Osteocyte (in vitro differentiated cells): ENCODE data around the gene HOATZ. TPM values are rescaled to one million over a fixed set of nuclear protein-coding genes. Genes with fewer than 3 reads are reported as not detected.

Experiments
- DNase-seq: peaks from one replicate; pipeline ENCODE4 v3.0.0; 2021; ENCODE audit warnings: mixed read lengths; ENCODE audit not compliant: unreplicated experiment; ENCODE audit errors: extremely low spot score
- H3K27ac Mint-ChIP-seq: one replicate; pipeline ENCODE4 v1.8.0; 2021; ENCODE audit warnings: mild to moderate bottlenecking, mixed read lengths; ENCODE audit not compliant: unreplicated experiment
- H3K27me3 Mint-ChIP-seq: one replicate; pipeline ENCODE4 v1.8.0; 2021; ENCODE audit warnings: mixed read lengths; ENCODE audit not compliant: unreplicated experiment
- H3K36me3 Mint-ChIP-seq: one replicate; pipeline ENCODE4 v1.8.0; 2021; ENCODE audit warnings: mixed read lengths; ENCODE audit not compliant: unreplicated experiment
- H3K4me1 Mint-ChIP-seq: one replicate; pipeline ENCODE4 v1.8.0; 2021; ENCODE audit warnings: mixed read lengths; ENCODE audit not compliant: unreplicated experiment
- H3K4me3 Mint-ChIP-seq: one replicate; pipeline ENCODE4 v1.8.0; 2021; ENCODE audit warnings: mild to moderate bottlenecking, moderate library complexity, mixed read lengths; ENCODE audit not compliant: unreplicated experiment
- H3K9me3 Mint-ChIP-seq: one replicate; pipeline ENCODE4 v1.8.0; 2021; ENCODE audit warnings: mixed read lengths; ENCODE audit not compliant: unreplicated experiment
- CTCF ChIP-seq: fragments of 200-600 bp; sonication (generic); IDR thresholded peaks from 2 replicates; pipeline ENCODE4 v1.5.0; 2021; ENCODE audit warnings: antibody characterized with exemption, mild to moderate bottlenecking, moderate library complexity
- total RNA-seq: library from RNA; stranded (reverse); gene quantifications from 2 replicates; pipeline ENCODE4 v1.2.1, GENCODE V29; 2021

Gene HOATZ
- total RNA-seq, 1 donor from 2014 or later: not detected

- TF ChIP-seq CTCF: no peak
- H3K27me3 Mint-ChIP-seq: peaks cover 27% of the 10 kb centered on the region
- no peak overlapping the region for H3K27ac Mint-ChIP-seq
- no peaks in the 10 kb centered on the region for H3K4me1 Mint-ChIP-seq
- DNase-seq: no peak
- H3K9me3 Mint-ChIP-seq: peaks cover 48% of the 10 kb centered on the region
- peaks cover 6% of the 10 kb centered on the region for H3K36me3 Mint-ChIP-seq
- H3K4me3 Mint-ChIP-seq: no peak overlapping the region
Measured at GRCh38 chr11:111483431-111483830, 31.1 kb upstream of the HOATZ start.

DNA sequence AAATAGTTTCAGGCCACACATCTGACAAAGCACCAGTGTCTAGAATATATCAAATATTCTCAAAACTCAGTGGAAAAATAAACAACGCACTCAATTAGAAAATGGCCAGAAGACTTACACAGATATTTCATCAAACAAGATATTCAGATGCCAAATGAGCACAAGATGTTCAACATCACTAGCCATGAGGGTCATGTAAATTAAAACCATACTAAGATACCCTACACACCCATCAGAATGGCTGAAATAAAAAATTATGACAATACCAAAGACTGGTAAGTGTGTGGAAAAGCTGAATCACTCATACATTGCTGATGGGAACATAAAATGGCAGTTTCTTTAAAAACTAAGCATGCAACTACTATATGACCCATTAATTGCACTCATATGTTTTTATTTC is 24.1 kb upstream of the HOATZ start:
- Mint-ChIP-seq H3K4me3 (no peak overlapping the region), H3K27me3 (peaks cover 42% of the 10 kb centered on the region), H3K9me3 (peaks cover 16% of the 10 kb centered on the region), H3K36me3 (no peaks in the 10 kb centered on the region), H3K4me1 (no peaks in the 10 kb centered on the region), H3K27ac (no peak overlapping the region)
- TF ChIP-seq CTCF: no peak
- DNase-seq: no peak

DNA sequence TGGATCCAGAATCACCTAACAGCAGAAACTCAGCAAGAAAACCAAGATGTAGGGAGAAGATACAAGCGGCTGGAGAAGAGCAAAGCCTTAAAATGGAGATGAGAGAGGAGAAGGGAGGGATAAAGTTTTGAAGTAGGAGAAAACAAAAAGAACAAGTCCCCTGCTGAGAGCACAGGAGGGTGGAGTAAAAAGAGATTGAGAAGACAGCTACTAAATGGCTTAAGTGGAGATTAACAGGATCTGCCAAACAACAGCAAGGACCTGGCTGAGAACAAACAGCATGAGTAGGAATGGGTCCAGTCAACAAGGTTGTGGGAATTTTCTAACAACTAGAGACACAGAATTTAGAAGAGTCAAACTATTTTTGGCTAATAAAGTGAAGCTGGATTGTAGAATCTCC is 20.5 kb upstream of the HOATZ start:
- Mint-ChIP-seq H3K27ac (no peak overlapping the region), H3K27me3 (peaks cover 62% of the 10 kb centered on the region), H3K9me3 (peaks cover 3% of the 10 kb centered on the region), H3K36me3 (no peaks in the 10 kb centered on the region), H3K4me1 (no peaks in the 10 kb centered on the region), H3K4me3 (no peak overlapping the region)
- TF ChIP-seq CTCF: no peak
- no peak for DNase-seq

DNA sequence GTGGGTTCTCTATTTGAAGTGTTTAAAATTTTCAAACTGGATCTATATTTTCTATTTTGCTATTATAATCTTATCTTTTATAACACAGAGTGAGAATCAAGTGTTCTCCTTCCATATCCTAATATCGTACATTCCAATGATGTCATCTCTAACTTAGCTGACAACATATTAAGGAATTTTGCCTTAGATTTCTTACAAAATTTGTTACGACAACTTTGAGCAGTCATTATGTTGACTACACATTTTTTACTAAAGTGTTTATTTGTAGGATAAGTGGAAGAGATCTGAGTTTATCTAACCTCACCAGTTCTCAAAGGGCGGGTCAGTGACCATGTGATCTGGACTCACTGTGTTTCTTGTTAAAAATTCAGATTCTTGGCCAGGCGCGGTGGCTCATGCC is 15.1 kb upstream of the HOATZ start:
- peaks cover 71% of the 10 kb centered on the region for H3K27me3 Mint-ChIP-seq
- no peak overlapping the region for H3K4me3 Mint-ChIP-seq
- no peak overlapping the region for H3K27ac Mint-ChIP-seq
- H3K4me1 Mint-ChIP-seq: no peaks in the 10 kb centered on the region
- no peaks in the 10 kb centered on the region for H3K36me3 Mint-ChIP-seq
- DNase-seq: no peak
- H3K9me3 Mint-ChIP-seq: no peaks in the 10 kb centered on the region
- no peak for TF ChIP-seq CTCF

DNA sequence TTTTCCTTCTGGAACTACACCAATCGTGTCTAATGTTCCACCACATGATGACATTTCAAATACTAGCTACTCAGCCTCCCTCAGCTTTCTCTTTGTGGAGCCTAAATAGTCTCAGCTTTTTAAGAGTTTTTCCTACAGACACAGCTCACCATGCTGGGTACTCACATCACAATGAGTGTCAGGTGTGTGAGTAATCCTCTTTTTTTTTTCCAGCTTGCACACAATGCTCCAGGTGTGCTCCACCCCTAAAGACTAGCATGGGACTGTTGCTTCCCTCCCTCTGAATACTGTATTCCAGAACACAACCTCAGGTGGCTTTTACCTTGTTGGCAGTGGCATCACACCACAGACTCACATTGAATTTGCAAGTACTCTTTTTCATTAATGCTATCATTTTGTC is 14.1 kb upstream of the HOATZ start:
- no peak for DNase-seq
- H3K9me3 Mint-ChIP-seq: peaks cover 3% of the 10 kb centered on the region
- no peaks in the 10 kb centered on the region for H3K4me1 Mint-ChIP-seq
- H3K4me3 Mint-ChIP-seq: no peak overlapping the region
- no peaks in the 10 kb centered on the region for H3K36me3 Mint-ChIP-seq
- no peak overlapping the region for H3K27ac Mint-ChIP-seq
- peaks cover 75% of the 10 kb centered on the region for H3K27me3 Mint-ChIP-seq
- no peak for TF ChIP-seq CTCF
